Measurements from ENCODE around the gene RNU1-3.
"Not testable (repeated sequence)": the region's sequence is repeated elsewhere in the genome, so short reads cannot be mapped to it uniquely, and the experiment has no call there.

RNU1-3 gene
- 0 reads per million in 2 donors for total RNA-seq

- DNase-seq: not testable (repeated sequence)
Observed at GRCh38 chr1:16666502-16667413, at the start of gene RNU1-3. RNU1-3 (minus strand) TSS chr1:16666948.

GRCh38 chr1:16713480-16713879 is 46.7 kb upstream of the RNU1-3 start:
- DNase-seq: not testable (repeated sequence)

GRCh38 chr1:16712984-16713383 is 46.2 kb upstream of the RNU1-3 start:
- not testable (repeated sequence) for DNase-seq

GRCh38 chr1:16712582-16712981 is 45.8 kb upstream of the RNU1-3 start:
- DNase-seq: not testable (repeated sequence)

GRCh38 chr1:16712131-16712530 is 45.4 kb upstream of the RNU1-3 start:
- not testable (repeated sequence) for DNase-seq

- not testable (repeated sequence) for DNase-seq
Observed at GRCh38 chr1:16710618-16711017, 43.9 kb upstream of the RNU1-3 start.

- DNase-seq: peak; percentile 71
Observed at GRCh38 chr1:16709659-16710087, 42.9 kb upstream of the RNU1-3 start.

- DNase-seq: not testable (repeated sequence)
Observed at GRCh38 chr1:16708704-16709103, 42.0 kb upstream of the RNU1-3 start.

GRCh38 chr1:16707130-16708093 is 40.7 kb upstream of the RNU1-3 start:
- DNase-seq: not testable (repeated sequence)

- not testable (repeated sequence) for DNase-seq
Observed at GRCh38 chr1:16706302-16706701, 39.6 kb upstream of the RNU1-3 start.

- not testable (repeated sequence) for DNase-seq
Observed at GRCh38 chr1:16704502-16705100, 37.9 kb upstream of the RNU1-3 start.

- DNase-seq: not testable (repeated sequence)
Observed at GRCh38 chr1:16704076-16704475, 37.3 kb upstream of the RNU1-3 start.

GRCh38 chr1:16703602-16704001 is 36.9 kb upstream of the RNU1-3 start:
- DNase-seq: not testable (repeated sequence)

- not testable (repeated sequence) for DNase-seq
Observed at GRCh38 chr1:16703141-16703540, 36.4 kb upstream of the RNU1-3 start.

GRCh38 chr1:16702280-16702679 is 35.5 kb upstream of the RNU1-3 start:
- DNase-seq: not testable (repeated sequence)

- DNase-seq: not testable (repeated sequence)
Observed at GRCh38 chr1:16701189-16701588, 34.4 kb upstream of the RNU1-3 start.

GRCh38 chr1:16700138-16700895 is 33.6 kb upstream of the RNU1-3 start:
- not testable (repeated sequence) for DNase-seq

GRCh38 chr1:16699440-16699839 is 32.7 kb upstream of the RNU1-3 start:
- DNase-seq: not testable (repeated sequence)

- DNase-seq: not testable (repeated sequence)
Observed at GRCh38 chr1:16697152-16697551, 30.4 kb upstream of the RNU1-3 start.

- DNase-seq: not testable (repeated sequence)
Observed at GRCh38 chr1:16696507-16697150, 29.9 kb upstream of the RNU1-3 start.

GRCh38 chr1:16694308-16694702 is 27.6 kb upstream of the RNU1-3 start:
- not testable (repeated sequence) for DNase-seq

Measured in T-helper 9 cell (primary cell).